Activated naive CD4-positive, alpha-beta T cell treated with anti-CD3 and anti-CD28 coated beads for 36 hours (primary cell): ENCODE measurements around the gene ACSF3. TPM values are rescaled to one million over a fixed set of nuclear protein-coding genes. Genes with fewer than 3 reads are reported as not detected.

Experiments
- CTCF ChIA-PET: fragments of 350-600 bp; sonication (Branson Sonifier 250); formaldehyde crosslinking; loops from one replicate; lab custom pipeline; 2021; ENCODE audit warnings: antibody characterized with exemption; lab: Charles Lee
- DNase-seq: peaks from one replicate; pipeline ENCODE4 v3.0.0-alpha.2; 2020
- H3K27ac Mint-ChIP-seq: one replicate; pipeline ENCODE4 v1.8.0; 2021; ENCODE audit warnings: mild to moderate bottlenecking, mixed read lengths
- H3K27me3 Mint-ChIP-seq: one replicate; pipeline ENCODE4 v1.8.0; 2021; ENCODE audit warnings: low read depth, mixed read lengths
- H3K36me3 Mint-ChIP-seq: one replicate; pipeline ENCODE4 v1.8.0; 2021; ENCODE audit warnings: low read depth, mixed read lengths
- H3K4me1 Mint-ChIP-seq: one replicate; pipeline ENCODE4 v1.8.0; 2021; ENCODE audit warnings: low read depth, mixed read lengths
- H3K4me3 Mint-ChIP-seq: one replicate; pipeline ENCODE4 v1.8.0; 2021; ENCODE audit warnings: mild to moderate bottlenecking, moderate library complexity, mixed read lengths
- H3K9me3 Mint-ChIP-seq: one replicate; pipeline ENCODE4 v1.8.0; 2021; ENCODE audit warnings: mixed read lengths
- intact Hi-C: fragments of 100-400 bp; cut with micrococcal nuclease; formaldehyde crosslinking; loops from one replicate; pipeline ENCODE4 v1.15.1; 2023
- total RNA-seq, 2 experiments: library from RNA; stranded (reverse); gene quantifications; one replicate each; pipeline ENCODE4 v1.2.3, GENCODE V29; 2021

The ACSF3 gene
- total RNA-seq, 2 experiments from 2014 or later: 26.1 to 26.7 TPM

- no peak overlapping the region for H3K4me3 Mint-ChIP-seq
- intact Hi-C loops: loop anchor here (10.0 kb wide), 1 partner anchor 202 kb away; no protein-coding TSS in a partner anchor
- no peaks in the 10 kb centered on the region for H3K27me3 Mint-ChIP-seq
- CTCF ChIA-PET: no interaction called here
- H3K27ac Mint-ChIP-seq: no peak overlapping the region
- peaks cover 19% of the 10 kb centered on the region for H3K36me3 Mint-ChIP-seq
- H3K9me3 Mint-ChIP-seq: no peaks in the 10 kb centered on the region
- H3K4me1 Mint-ChIP-seq: peaks cover 35% of the 10 kb centered on the region
- DNase-seq: no peak
Observed at GRCh38 chr16:89113152-89113547, 19.5 kb downstream of the ACSF3 start.

GRCh38 chr16:89113661-89114060, 20.0 kb downstream of the ACSF3 start:
- no peak overlapping the region for H3K4me3 Mint-ChIP-seq

GRCh38 chr16:89114159-89114981, 20.7 kb downstream of the ACSF3 start:
- Mint-ChIP-seq H3K4me1 (peaks cover 41% of the 10 kb centered on the region), H3K4me3 (peak overlapping the region; percentile 63), H3K27me3 (no peaks in the 10 kb centered on the region), H3K36me3 (peaks cover 14% of the 10 kb centered on the region), H3K27ac (peak overlapping the region; percentile 90), H3K9me3 (no peaks in the 10 kb centered on the region)
- DNase-seq: no peak
- CTCF ChIA-PET: no interaction called here
- intact Hi-C loops: loop anchor here (2.0 to 10.0 kb wide), 2 partner anchors 88 to 200 kb away; no protein-coding TSS in a partner anchor

More at GRCh38 chr16:89113661-89114060, 20.0 kb downstream of the ACSF3 start:
- Mint-ChIP-seq H3K4me1 (peaks cover 38% of the 10 kb centered on the region), H3K36me3 (peaks cover 14% of the 10 kb centered on the region), H3K27ac (peak overlapping the region; percentile 90), H3K27me3 (no peaks in the 10 kb centered on the region), H3K9me3 (no peaks in the 10 kb centered on the region)
- no peak for DNase-seq
- CTCF ChIA-PET: no interaction called here
- intact Hi-C loops: loop anchor here (2.0 to 10.0 kb wide), 2 partner anchors 87 to 201 kb away; no protein-coding TSS in a partner anchor

- Mint-ChIP-seq H3K4me1 (peaks cover 41% of the 10 kb centered on the region), H3K36me3 (peaks cover 14% of the 10 kb centered on the region)
- intact Hi-C loops: loop anchor here (1.0 to 10.0 kb wide), 4 partner anchors 18 to 199 kb away; no protein-coding TSS in a partner anchor
Observed at GRCh38 chr16:89115216-89115861, 21.7 kb downstream of the ACSF3 start.

GRCh38 chr16:89116341-89117226, 22.9 kb downstream of the ACSF3 start:
- DNase-seq: no peak
- intact Hi-C loops: loop anchor here (5.0 to 10.0 kb wide), 2 partner anchors 179 to 198 kb away; no protein-coding TSS in a partner anchor
- no peak overlapping the region for H3K4me3 Mint-ChIP-seq
- no peaks in the 10 kb centered on the region for H3K9me3 Mint-ChIP-seq
- peaks cover 14% of the 10 kb centered on the region for H3K36me3 Mint-ChIP-seq
- peaks cover 41% of the 10 kb centered on the region for H3K4me1 Mint-ChIP-seq
- H3K27me3 Mint-ChIP-seq: no peaks in the 10 kb centered on the region
- peak overlapping the region; percentile 90 for H3K27ac Mint-ChIP-seq
- CTCF ChIA-PET: interaction anchor here (0.7 kb wide), 1 partner anchor 51 kb away, joined by 3 read pairs; no protein-coding TSS in a partner anchor

More at GRCh38 chr16:89115216-89115861, 21.7 kb downstream of the ACSF3 start:
- DNase-seq: peak; percentile 90
- CTCF ChIA-PET: no interaction called here
- no peaks in the 10 kb centered on the region for H3K9me3 Mint-ChIP-seq
- H3K27me3 Mint-ChIP-seq: no peaks in the 10 kb centered on the region
- peak overlapping the region; percentile 63 for H3K4me3 Mint-ChIP-seq
- peak overlapping the region; percentile 90 for H3K27ac Mint-ChIP-seq

- H3K4me3 Mint-ChIP-seq: no peak overlapping the region
- CTCF ChIA-PET: no interaction called here
- peaks cover 14% of the 10 kb centered on the region for H3K36me3 Mint-ChIP-seq
- H3K27me3 Mint-ChIP-seq: no peaks in the 10 kb centered on the region
- no peaks in the 10 kb centered on the region for H3K9me3 Mint-ChIP-seq
- DNase-seq: no peak
- intact Hi-C loops: loop anchor here (5.0 to 10.0 kb wide), 2 partner anchors 180 to 197 kb away; no protein-coding TSS in a partner anchor
- H3K4me1 Mint-ChIP-seq: peaks cover 45% of the 10 kb centered on the region
- H3K27ac Mint-ChIP-seq: no peak overlapping the region
Observed at GRCh38 chr16:89117227-89117974, 23.7 kb downstream of the ACSF3 start.

GRCh38 chr16:89117975-89118289, 24.3 kb downstream of the ACSF3 start:
- intact Hi-C loops: loop anchor here (5.0 to 10.0 kb wide), 2 partner anchors 181 to 197 kb away; no protein-coding TSS in a partner anchor
- no peak for DNase-seq
- CTCF ChIA-PET: no interaction called here

GRCh38 chr16:89118361-89119165, 24.9 kb downstream of the ACSF3 start:
- no peak overlapping the region for H3K4me3 Mint-ChIP-seq
- H3K27ac Mint-ChIP-seq: no peak overlapping the region
- CTCF ChIA-PET: no interaction called here
- DNase-seq: no peak
- H3K27me3 Mint-ChIP-seq: no peaks in the 10 kb centered on the region
- peaks cover 52% of the 10 kb centered on the region for H3K4me1 Mint-ChIP-seq
- intact Hi-C loops: loop anchor here (5.0 to 10.0 kb wide), 2 partner anchors 181 to 196 kb away; no protein-coding TSS in a partner anchor
- H3K9me3 Mint-ChIP-seq: no peaks in the 10 kb centered on the region
- H3K36me3 Mint-ChIP-seq: peaks cover 14% of the 10 kb centered on the region

More at GRCh38 chr16:89117975-89118289, 24.3 kb downstream of the ACSF3 start:
- peaks cover 50% of the 10 kb centered on the region for H3K4me1 Mint-ChIP-seq
- H3K9me3 Mint-ChIP-seq: no peaks in the 10 kb centered on the region
- no peak overlapping the region for H3K27ac Mint-ChIP-seq
- no peak overlapping the region for H3K4me3 Mint-ChIP-seq
- no peaks in the 10 kb centered on the region for H3K27me3 Mint-ChIP-seq
- H3K36me3 Mint-ChIP-seq: peaks cover 15% of the 10 kb centered on the region

GRCh38 chr16:89119166-89119621, 25.5 kb downstream of the ACSF3 start:
- intact Hi-C loops: loop anchor here (5.0 to 10.0 kb wide), 2 partner anchors 182 to 196 kb away; no protein-coding TSS in a partner anchor
- H3K36me3 Mint-ChIP-seq: peaks cover 16% of the 10 kb centered on the region
- H3K9me3 Mint-ChIP-seq: no peaks in the 10 kb centered on the region
- DNase-seq: no peak
- H3K4me1 Mint-ChIP-seq: peaks cover 51% of the 10 kb centered on the region
- no peak overlapping the region for H3K27ac Mint-ChIP-seq
- CTCF ChIA-PET: no interaction called here
- H3K4me3 Mint-ChIP-seq: no peak overlapping the region
- no peaks in the 10 kb centered on the region for H3K27me3 Mint-ChIP-seq

- H3K36me3 Mint-ChIP-seq: peaks cover 16% of the 10 kb centered on the region
- H3K27me3 Mint-ChIP-seq: no peaks in the 10 kb centered on the region
- DNase-seq: no peak
- H3K27ac Mint-ChIP-seq: no peak overlapping the region
- no peaks in the 10 kb centered on the region for H3K9me3 Mint-ChIP-seq
- intact Hi-C loops: loop anchor here (5.0 to 10.0 kb wide), 2 partner anchors 182 to 195 kb away; no protein-coding TSS in a partner anchor
- CTCF ChIA-PET: no interaction called here
- H3K4me3 Mint-ChIP-seq: no peak overlapping the region
- peaks cover 48% of the 10 kb centered on the region for H3K4me1 Mint-ChIP-seq
Observed at GRCh38 chr16:89119661-89120141, 26.0 kb downstream of the ACSF3 start.
